Measurements from ENCODE around the gene CIBAR2.

Gene CIBAR2

GRCh38 chr16:85132456-85133289 lies 20.4 kb upstream of the CIBAR2 start:
- TF ChIP-seq CTCF (IDR thresholded peaks at IDR 0.05; ENCODE audit: extremely low read depth, missing control alignments), result no peak
- DNase-seq (ENCODE audit: low spot score), result no peak

GRCh38 chr16:85130705-85131028 lies 18.4 kb upstream of the CIBAR2 start:
- DNase-seq (ENCODE audit: low spot score), result no peak
- no peak for TF ChIP-seq CTCF (IDR thresholded peaks at IDR 0.05; ENCODE audit: extremely low read depth, missing control alignments)

GRCh38 chr16:85129876-85130704 lies 17.8 kb upstream of the CIBAR2 start:
- TF ChIP-seq CTCF (IDR thresholded peaks at IDR 0.05; ENCODE audit: extremely low read depth, missing control alignments), result no peak
- DNase-seq (ENCODE audit: low spot score), result no peak

- DNase-seq (ENCODE audit: low spot score), result no peak
- TF ChIP-seq CTCF (IDR thresholded peaks at IDR 0.05; ENCODE audit: extremely low read depth, missing control alignments), result no peak
Measured at GRCh38 chr16:85128079-85128837, 16.0 kb upstream of the CIBAR2 start.

GRCh38 chr16:85127379-85127723 lies 15.1 kb upstream of the CIBAR2 start:
- no peak for DNase-seq (ENCODE audit: low spot score)
- TF ChIP-seq CTCF (IDR thresholded peaks at IDR 0.05; ENCODE audit: extremely low read depth, missing control alignments), result no peak

- no peak for DNase-seq (ENCODE audit: low spot score)
- TF ChIP-seq CTCF (IDR thresholded peaks at IDR 0.05; ENCODE audit: extremely low read depth, missing control alignments), result no peak
Measured at GRCh38 chr16:85126705-85127378, 14.6 kb upstream of the CIBAR2 start.

Data from GM20000 (cell line).